ENCODE results near the gene OSBPL10.

Gene OSBPL10

DNA sequence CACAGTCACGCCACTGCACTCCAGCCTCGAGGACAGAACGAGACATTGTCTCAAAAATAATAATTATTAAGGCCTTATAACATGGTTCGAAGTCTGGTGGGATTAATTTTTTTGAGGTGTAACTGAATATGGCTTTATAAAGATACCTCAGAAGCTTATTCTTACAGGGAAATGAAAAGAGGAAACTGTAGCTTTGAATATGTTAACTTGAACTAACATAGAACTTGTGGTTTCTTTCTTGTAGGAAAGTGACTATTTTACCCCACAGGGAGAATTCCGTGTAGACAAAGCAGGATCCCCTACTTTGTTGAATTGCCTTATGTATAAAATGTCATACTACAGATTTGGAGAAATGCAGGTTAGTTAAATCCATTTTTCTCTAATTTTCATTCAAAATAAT is 352.0 kb downstream of the OSBPL10 start:
- peaks cover 66% of the 10 kb centered on the region for H3K36me3 ChIP-seq (ENCODE audit: control insufficient read depth, insufficient read depth, low read length)
- DNase-seq, result no peak

DNA sequence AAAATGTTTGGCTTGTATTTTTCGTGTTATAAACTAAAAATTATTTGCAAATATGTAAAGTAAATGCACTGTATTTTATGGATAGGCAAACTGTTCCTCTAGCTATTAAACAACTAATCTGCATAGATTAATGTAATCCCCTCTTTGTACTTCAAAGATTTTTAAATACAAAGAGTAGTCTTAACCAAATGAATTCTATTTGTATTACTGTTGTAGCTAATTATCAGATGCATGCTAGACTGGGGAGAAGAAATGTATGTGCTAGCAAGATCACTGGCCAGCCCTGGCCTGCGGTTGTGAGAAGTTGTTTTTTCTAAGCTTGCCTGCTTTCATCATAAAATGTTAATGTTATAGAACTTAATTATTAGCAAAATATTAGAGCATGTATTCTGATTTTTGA is 355.7 kb downstream of the OSBPL10 start:
- Histone ChIP-seq H3K27ac (ENCODE audit: insufficient read depth, low read length, poor library complexity, severe bottlenecking) (no peak overlapping the region), H3K9me3 (ENCODE audit: control insufficient read depth, low read length) (no peaks in the 10 kb centered on the region), H3K4me1 (ENCODE audit: control insufficient read depth, insufficient read depth, low read length, poor library complexity, severe bottlenecking) (no peaks in the 10 kb centered on the region), H3K4me3 (ENCODE audit: insufficient read depth, low read depth, low read length, poor library complexity, severe bottlenecking) (no peak overlapping the region), H3K27me3 (replicated peaks; ENCODE audit: control insufficient read depth, insufficient read depth, low read length, poor library complexity, severe bottlenecking) (no peaks in the 10 kb centered on the region), H3K36me3 (ENCODE audit: control insufficient read depth, insufficient read depth, low read length) (peaks cover 62% of the 10 kb centered on the region)
- no peak for DNase-seq

More for the DNA sequence above, 352.0 kb downstream of the OSBPL10 start:
- H3K4me3 ChIP-seq (ENCODE audit: insufficient read depth, low read depth, low read length, poor library complexity, severe bottlenecking), result no peak overlapping the region
- H3K27ac ChIP-seq (ENCODE audit: insufficient read depth, low read length, poor library complexity, severe bottlenecking), result no peak overlapping the region
- H3K27me3 ChIP-seq (replicated peaks; ENCODE audit: control insufficient read depth, insufficient read depth, low read length, poor library complexity, severe bottlenecking), result no peaks in the 10 kb centered on the region
- H3K9me3 ChIP-seq (ENCODE audit: control insufficient read depth, low read length), result no peaks in the 10 kb centered on the region
- H3K4me1 ChIP-seq (ENCODE audit: control insufficient read depth, insufficient read depth, low read length, poor library complexity, severe bottlenecking), result no peaks in the 10 kb centered on the region

- H3K9me3 ChIP-seq (ENCODE audit: control insufficient read depth, low read length), result no peaks in the 10 kb centered on the region
- H3K4me3 ChIP-seq (ENCODE audit: insufficient read depth, low read depth, low read length, poor library complexity, severe bottlenecking), result no peak overlapping the region
- no peak for DNase-seq
- no peak overlapping the region for H3K27ac ChIP-seq (ENCODE audit: insufficient read depth, low read length, poor library complexity, severe bottlenecking)
- no peaks in the 10 kb centered on the region for H3K4me1 ChIP-seq (ENCODE audit: control insufficient read depth, insufficient read depth, low read length, poor library complexity, severe bottlenecking)
- H3K27me3 ChIP-seq (replicated peaks; ENCODE audit: control insufficient read depth, insufficient read depth, low read length, poor library complexity, severe bottlenecking), result no peaks in the 10 kb centered on the region
- peaks cover 52% of the 10 kb centered on the region for H3K36me3 ChIP-seq (ENCODE audit: control insufficient read depth, insufficient read depth, low read length)
Observed at GRCh38 chr3:31624083-31624709, 356.9 kb downstream of the OSBPL10 start.

- Histone ChIP-seq H3K27ac (ENCODE audit: insufficient read depth, low read length, poor library complexity, severe bottlenecking) (no peak overlapping the region), H3K4me1 (ENCODE audit: control insufficient read depth, insufficient read depth, low read length, poor library complexity, severe bottlenecking) (no peaks in the 10 kb centered on the region), H3K9me3 (ENCODE audit: control insufficient read depth, low read length) (no peaks in the 10 kb centered on the region), H3K27me3 (replicated peaks; ENCODE audit: control insufficient read depth, insufficient read depth, low read length, poor library complexity, severe bottlenecking) (no peaks in the 10 kb centered on the region), H3K36me3 (ENCODE audit: control insufficient read depth, insufficient read depth, low read length) (peaks cover 46% of the 10 kb centered on the region), H3K4me3 (ENCODE audit: insufficient read depth, low read depth, low read length, poor library complexity, severe bottlenecking) (no peak overlapping the region)
- no peak for DNase-seq
Observed at GRCh38 chr3:31622636-31623288, 358.3 kb downstream of the OSBPL10 start.

DNA sequence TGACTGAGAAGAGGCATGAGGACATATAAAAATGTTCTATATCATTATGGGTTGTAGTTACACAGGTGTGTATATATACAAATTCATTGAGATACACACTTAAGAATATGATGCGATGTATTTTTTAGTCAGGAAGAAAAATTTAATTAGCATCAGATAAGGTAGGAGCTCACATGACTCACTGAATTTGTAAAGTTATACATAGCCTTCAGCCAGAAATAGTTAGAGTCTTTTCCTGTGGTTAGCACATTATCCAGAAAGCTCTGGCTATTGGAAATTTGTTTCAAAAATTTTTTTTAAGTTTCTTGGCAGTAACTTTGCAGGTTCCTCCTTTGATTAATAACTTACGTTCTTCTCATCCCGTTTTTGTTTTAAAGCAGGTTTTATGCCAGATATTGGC is 359.7 kb downstream of the OSBPL10 start:
- no peak for DNase-seq

DNA sequence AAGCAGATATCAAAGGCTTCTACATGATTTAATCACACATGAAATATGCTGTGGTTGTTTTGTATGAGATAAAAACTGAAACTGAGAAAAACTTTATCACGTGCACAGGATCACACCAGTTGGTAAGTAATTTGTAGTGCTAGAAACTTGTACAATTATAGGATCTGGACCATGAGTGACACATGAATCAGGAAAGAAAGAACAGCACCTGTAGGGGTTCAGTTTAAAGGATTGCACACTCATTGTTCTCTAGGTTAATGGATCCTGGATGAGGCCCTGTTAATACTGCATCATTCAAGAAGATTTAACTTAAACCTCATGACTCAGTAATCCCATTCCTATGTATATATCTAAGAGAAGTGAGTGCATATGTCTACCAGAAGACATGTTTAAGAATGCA is 360.4 kb downstream of the OSBPL10 start:
- no peak overlapping the region for H3K27ac ChIP-seq (ENCODE audit: insufficient read depth, low read length, poor library complexity, severe bottlenecking)
- H3K36me3 ChIP-seq (ENCODE audit: control insufficient read depth, insufficient read depth, low read length), result peaks cover 25% of the 10 kb centered on the region
- no peaks in the 10 kb centered on the region for H3K27me3 ChIP-seq (replicated peaks; ENCODE audit: control insufficient read depth, insufficient read depth, low read length, poor library complexity, severe bottlenecking)
- H3K4me1 ChIP-seq (ENCODE audit: control insufficient read depth, insufficient read depth, low read length, poor library complexity, severe bottlenecking), result no peaks in the 10 kb centered on the region
- H3K4me3 ChIP-seq (ENCODE audit: insufficient read depth, low read depth, low read length, poor library complexity, severe bottlenecking), result no peak overlapping the region
- no peaks in the 10 kb centered on the region for H3K9me3 ChIP-seq (ENCODE audit: control insufficient read depth, low read length)
- DNase-seq, result no peak

More for the DNA sequence above, 359.7 kb downstream of the OSBPL10 start:
- H3K27me3 ChIP-seq (replicated peaks; ENCODE audit: control insufficient read depth, insufficient read depth, low read length, poor library complexity, severe bottlenecking), result no peaks in the 10 kb centered on the region
- no peaks in the 10 kb centered on the region for H3K4me1 ChIP-seq (ENCODE audit: control insufficient read depth, insufficient read depth, low read length, poor library complexity, severe bottlenecking)
- no peak overlapping the region for H3K27ac ChIP-seq (ENCODE audit: insufficient read depth, low read length, poor library complexity, severe bottlenecking)
- peaks cover 32% of the 10 kb centered on the region for H3K36me3 ChIP-seq (ENCODE audit: control insufficient read depth, insufficient read depth, low read length)
- H3K4me3 ChIP-seq (ENCODE audit: insufficient read depth, low read depth, low read length, poor library complexity, severe bottlenecking), result no peak overlapping the region
- H3K9me3 ChIP-seq (ENCODE audit: control insufficient read depth, low read length), result no peaks in the 10 kb centered on the region

DNA sequence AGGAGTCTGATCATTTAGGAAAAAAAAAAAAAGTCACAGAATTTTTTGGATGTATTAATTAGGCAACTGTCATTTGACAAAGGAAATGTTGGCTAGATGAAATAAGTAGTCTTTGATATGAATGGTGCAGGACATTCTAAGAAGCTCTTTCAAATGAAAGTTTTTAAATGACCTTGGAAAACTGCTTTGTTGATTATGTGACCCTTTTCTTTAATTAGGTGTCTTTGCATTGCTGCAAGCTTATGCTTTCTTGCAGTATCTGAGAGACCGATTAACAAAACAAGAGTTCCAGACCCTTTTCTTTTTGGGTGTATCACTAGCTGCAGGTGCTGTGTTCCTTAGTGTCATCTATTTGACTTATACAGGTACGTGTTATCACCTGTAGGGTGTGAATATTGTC is 364.4 kb downstream of the OSBPL10 start:
- Histone ChIP-seq H3K4me3 (ENCODE audit: insufficient read depth, low read depth, low read length, poor library complexity, severe bottlenecking) (no peak overlapping the region), H3K36me3 (ENCODE audit: control insufficient read depth, insufficient read depth, low read length) (peaks cover 13% of the 10 kb centered on the region), H3K27ac (ENCODE audit: insufficient read depth, low read length, poor library complexity, severe bottlenecking) (no peak overlapping the region), H3K9me3 (ENCODE audit: control insufficient read depth, low read length) (no peaks in the 10 kb centered on the region), H3K4me1 (ENCODE audit: control insufficient read depth, insufficient read depth, low read length, poor library complexity, severe bottlenecking) (no peaks in the 10 kb centered on the region), H3K27me3 (replicated peaks; ENCODE audit: control insufficient read depth, insufficient read depth, low read length, poor library complexity, severe bottlenecking) (no peaks in the 10 kb centered on the region)
- no peak for DNase-seq

DNA sequence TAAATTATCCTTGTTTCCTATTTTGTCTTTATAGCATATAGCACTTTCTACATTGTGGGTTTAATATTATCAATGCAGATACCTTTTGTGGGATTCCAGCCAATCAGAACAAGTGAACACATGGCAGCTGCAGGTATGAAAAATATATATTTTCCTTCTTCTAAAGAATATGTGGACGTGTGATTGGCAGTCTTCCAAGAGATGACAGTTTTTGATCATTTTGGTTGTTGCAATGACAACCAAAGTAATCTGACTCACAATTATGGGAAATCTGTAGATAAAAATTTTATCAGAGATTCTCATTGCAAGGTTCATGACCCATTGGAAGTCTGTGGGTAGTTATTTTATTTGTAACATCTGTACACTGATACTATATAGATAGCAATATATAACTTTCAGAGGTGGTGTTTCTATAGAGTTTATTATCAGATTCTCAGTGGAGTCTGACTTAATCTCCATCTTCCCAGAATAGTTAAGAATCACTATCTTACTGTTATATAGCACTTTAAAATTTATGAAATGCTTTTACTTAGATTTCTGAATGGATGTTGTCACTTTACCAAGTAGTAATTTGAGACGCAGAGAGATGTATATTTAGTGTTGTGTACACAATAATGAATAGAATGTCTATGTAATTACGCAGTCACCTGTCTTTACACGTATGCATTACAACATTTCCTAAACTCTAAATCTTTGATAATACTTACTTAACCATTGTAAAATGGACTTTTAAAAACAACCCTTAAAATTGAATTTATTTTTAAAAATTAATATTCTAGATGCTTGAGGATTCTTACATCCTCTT is 365.8 kb downstream of the OSBPL10 start:
- H3K9me3 ChIP-seq (ENCODE audit: control insufficient read depth, low read length), result no peaks in the 10 kb centered on the region
- peaks cover 4% of the 10 kb centered on the region for H3K36me3 ChIP-seq (ENCODE audit: control insufficient read depth, insufficient read depth, low read length)
- no peaks in the 10 kb centered on the region for H3K27me3 ChIP-seq (replicated peaks; ENCODE audit: control insufficient read depth, insufficient read depth, low read length, poor library complexity, severe bottlenecking)
- no peak overlapping the region for H3K4me3 ChIP-seq (ENCODE audit: insufficient read depth, low read depth, low read length, poor library complexity, severe bottlenecking)
- no peak for DNase-seq
- no peak overlapping the region for H3K27ac ChIP-seq (ENCODE audit: insufficient read depth, low read length, poor library complexity, severe bottlenecking)
- no peaks in the 10 kb centered on the region for H3K4me1 ChIP-seq (ENCODE audit: control insufficient read depth, insufficient read depth, low read length, poor library complexity, severe bottlenecking)

GRCh38 chr3:31614162-31614921 is 366.7 kb downstream of the OSBPL10 start:
- Histone ChIP-seq H3K27ac (ENCODE audit: insufficient read depth, low read length, poor library complexity, severe bottlenecking) (no peak overlapping the region), H3K27me3 (replicated peaks; ENCODE audit: control insufficient read depth, insufficient read depth, low read length, poor library complexity, severe bottlenecking) (no peaks in the 10 kb centered on the region), H3K36me3 (ENCODE audit: control insufficient read depth, insufficient read depth, low read length) (peaks cover 4% of the 10 kb centered on the region), H3K4me3 (ENCODE audit: insufficient read depth, low read depth, low read length, poor library complexity, severe bottlenecking) (no peak overlapping the region), H3K4me1 (ENCODE audit: control insufficient read depth, insufficient read depth, low read length, poor library complexity, severe bottlenecking) (no peaks in the 10 kb centered on the region), H3K9me3 (ENCODE audit: control insufficient read depth, low read length) (no peaks in the 10 kb centered on the region)
- no peak for DNase-seq
